Activated naive CD8-positive, alpha-beta T cell (primary cell): ENCODE data around the gene PPP1CA.

ENCODE experiments used
- H3K27ac Mint-ChIP-seq: one replicate; pipeline ENCODE4 v1.8.0; 2021; ENCODE audit warnings: mixed read lengths
- H3K27me3 Mint-ChIP-seq: one replicate; pipeline ENCODE4 v1.8.0; 2021; ENCODE audit warnings: mixed read lengths
- H3K36me3 Mint-ChIP-seq: one replicate; pipeline ENCODE4 v1.8.0; 2021; ENCODE audit warnings: mixed read lengths
- H3K4me1 Mint-ChIP-seq: one replicate; pipeline ENCODE4 v1.8.0; 2021; ENCODE audit warnings: low read depth, mixed read lengths
- H3K4me3 Mint-ChIP-seq: one replicate; pipeline ENCODE4 v1.8.0; 2021; ENCODE audit warnings: mild to moderate bottlenecking, mixed read lengths
- H3K9me3 Mint-ChIP-seq: one replicate; pipeline ENCODE4 v1.8.0; 2021; ENCODE audit warnings: low read depth, mixed read lengths

Gene PPP1CA

GRCh38 chr11:67392183-67392715 is 9.4 kb downstream of the PPP1CA start:
- Mint-ChIP-seq H3K4me1 (peaks cover 39% of the 10 kb centered on the region), H3K9me3 (no peaks in the 10 kb centered on the region), H3K27me3 (no peaks in the 10 kb centered on the region), H3K36me3 (no peaks in the 10 kb centered on the region), H3K4me3 (peak overlapping the region; percentile 94), H3K27ac (peak overlapping the region; percentile 68)

- peaks cover 34% of the 10 kb centered on the region for H3K4me1 Mint-ChIP-seq
- H3K27me3 Mint-ChIP-seq = no peaks in the 10 kb centered on the region
- H3K27ac Mint-ChIP-seq = peak within 1 kb of the TSS; percentile 87
- H3K36me3 Mint-ChIP-seq = no peaks in the 10 kb centered on the region
- H3K4me3 Mint-ChIP-seq = peak within 1 kb of the TSS; percentile 94
- H3K9me3 Mint-ChIP-seq = no peaks in the 10 kb centered on the region
These were observed 10.1 kb downstream of the PPP1CA start, which contains the start of gene RAD9A for GRCh38 chr11:67391304-67392182. TSS of gene RAD9A (plus strand) at chr11:67391986. CDS start at chr11:67392045, 59 bp downstream.

- Mint-ChIP-seq H3K9me3 (no peaks in the 10 kb centered on the region), H3K4me1 (peaks cover 32% of the 10 kb centered on the region), H3K27ac (peak overlapping the region; percentile 87), H3K27me3 (no peaks in the 10 kb centered on the region), H3K36me3 (no peaks in the 10 kb centered on the region), H3K4me3 (peak overlapping the region; percentile 94)
These were observed 10.7 kb downstream of the PPP1CA start for GRCh38 chr11:67390947-67391303.

- Mint-ChIP-seq H3K9me3 (no peaks in the 10 kb centered on the region), H3K27me3 (no peaks in the 10 kb centered on the region), H3K4me1 (peaks cover 32% of the 10 kb centered on the region), H3K36me3 (no peaks in the 10 kb centered on the region), H3K27ac (peak overlapping the region; percentile 72), H3K4me3 (peak overlapping the region; percentile 73)
These were observed 12.2 kb downstream of the PPP1CA start for GRCh38 chr11:67389477-67389876.

GRCh38 chr11:67387518-67387917 is 14.1 kb downstream of the PPP1CA start:
- Mint-ChIP-seq H3K36me3 (no peaks in the 10 kb centered on the region), H3K27ac (no peak overlapping the region), H3K27me3 (no peaks in the 10 kb centered on the region), H3K9me3 (no peaks in the 10 kb centered on the region), H3K4me1 (peaks cover 23% of the 10 kb centered on the region), H3K4me3 (no peak overlapping the region)

GRCh38 chr11:67387069-67387468 is 14.6 kb downstream of the PPP1CA start:
- H3K9me3 Mint-ChIP-seq = no peaks in the 10 kb centered on the region
- H3K27me3 Mint-ChIP-seq = no peaks in the 10 kb centered on the region
- H3K4me1 Mint-ChIP-seq = peaks cover 22% of the 10 kb centered on the region
- no peak overlapping the region for H3K27ac Mint-ChIP-seq
- no peaks in the 10 kb centered on the region for H3K36me3 Mint-ChIP-seq
- no peak overlapping the region for H3K4me3 Mint-ChIP-seq

GRCh38 chr11:67384851-67385366 is 16.7 kb downstream of the PPP1CA start:
- Mint-ChIP-seq H3K36me3 (no peaks in the 10 kb centered on the region), H3K27me3 (no peaks in the 10 kb centered on the region), H3K4me3 (no peak overlapping the region), H3K27ac (no peak overlapping the region), H3K4me1 (peaks cover 16% of the 10 kb centered on the region), H3K9me3 (no peaks in the 10 kb centered on the region)

- Mint-ChIP-seq H3K9me3 (no peaks in the 10 kb centered on the region), H3K4me3 (no peak overlapping the region), H3K4me1 (peaks cover 4% of the 10 kb centered on the region), H3K27me3 (no peaks in the 10 kb centered on the region), H3K36me3 (no peaks in the 10 kb centered on the region), H3K27ac (no peak overlapping the region)
These were observed 19.2 kb downstream of the PPP1CA start for GRCh38 chr11:67382276-67383136.

- Mint-ChIP-seq H3K4me3 (no peak overlapping the region), H3K9me3 (no peaks in the 10 kb centered on the region), H3K36me3 (no peaks in the 10 kb centered on the region), H3K4me1 (peaks cover 4% of the 10 kb centered on the region), H3K27me3 (no peaks in the 10 kb centered on the region), H3K27ac (no peak overlapping the region)
These were observed 20.2 kb downstream of the PPP1CA start for GRCh38 chr11:67381244-67381972.

GRCh38 chr11:67379061-67380058 is 22.3 kb downstream of the PPP1CA start:
- H3K27me3 Mint-ChIP-seq = no peaks in the 10 kb centered on the region
- no peak overlapping the region for H3K27ac Mint-ChIP-seq
- H3K4me3 Mint-ChIP-seq = no peak overlapping the region

GRCh38 chr11:67378544-67378943 is 23.1 kb downstream of the PPP1CA start:
- Mint-ChIP-seq H3K36me3 (no peaks in the 10 kb centered on the region), H3K4me1 (peaks cover 18% of the 10 kb centered on the region), H3K27ac (no peak overlapping the region), H3K4me3 (no peak overlapping the region), H3K9me3 (no peaks in the 10 kb centered on the region), H3K27me3 (no peaks in the 10 kb centered on the region)

More at GRCh38 chr11:67379061-67380058, 22.3 kb downstream of the PPP1CA start:
- peaks cover 13% of the 10 kb centered on the region for H3K4me1 Mint-ChIP-seq
- no peaks in the 10 kb centered on the region for H3K9me3 Mint-ChIP-seq
- H3K36me3 Mint-ChIP-seq = no peaks in the 10 kb centered on the region

GRCh38 chr11:67376873-67377808 is 24.5 kb downstream of the PPP1CA start:
- Mint-ChIP-seq H3K4me3 (peak overlapping the region; percentile 7), H3K27me3 (no peaks in the 10 kb centered on the region), H3K9me3 (no peaks in the 10 kb centered on the region), H3K4me1 (peaks cover 17% of the 10 kb centered on the region), H3K36me3 (no peaks in the 10 kb centered on the region), H3K27ac (no peak overlapping the region)
